ENCODE results near the gene FOXP1.
A peak's percentile ranks its signal among the peaks of the same experiment; 100 is the strongest.

FOXP1 gene

GRCh38 chr3:71478568-71478967, 105.0 kb downstream of the FOXP1 start:
- peak; percentile 72 to 78 for DNase-seq

GRCh38 chr3:71476950-71477349, 106.6 kb downstream of the FOXP1 start:
- no peak for DNase-seq

- no peak for DNase-seq
Observed at GRCh38 chr3:71469138-71469435, 114.4 kb downstream of the FOXP1 start.

- no peak for DNase-seq
Observed at GRCh38 chr3:71468311-71469137, 115.0 kb downstream of the FOXP1 start.

GRCh38 chr3:71466483-71466882, 117.0 kb downstream of the FOXP1 start:
- DNase-seq: no peak

GRCh38 chr3:71465371-71466036, 118.0 kb downstream of the FOXP1 start:
- DNase-seq: no peak

- no peak for DNase-seq
Observed at GRCh38 chr3:71464613-71465012, 118.9 kb downstream of the FOXP1 start.

GRCh38 chr3:71463617-71464016, 119.9 kb downstream of the FOXP1 start:
- no peak for DNase-seq

GRCh38 chr3:71462586-71462985, 120.9 kb downstream of the FOXP1 start:
- DNase-seq: no peak

GRCh38 chr3:71461749-71462483, 121.6 kb downstream of the FOXP1 start:
- DNase-seq: no peak

- no peak for DNase-seq
Observed at GRCh38 chr3:71461114-71461513, 122.4 kb downstream of the FOXP1 start.

GRCh38 chr3:71458895-71459294, 124.6 kb downstream of the FOXP1 start:
- DNase-seq: no peak

GRCh38 chr3:71456826-71457225, 126.7 kb downstream of the FOXP1 start:
- no peak for DNase-seq

- no peak for DNase-seq
Observed at GRCh38 chr3:71456156-71456555, 127.4 kb downstream of the FOXP1 start.

GRCh38 chr3:71454512-71455403, 128.8 kb downstream of the FOXP1 start:
- peak; percentile 24 to 38 for DNase-seq

- DNase-seq: no peak
Observed at GRCh38 chr3:71453822-71454511, 129.6 kb downstream of the FOXP1 start.

- DNase-seq: no peak
Observed at GRCh38 chr3:71453319-71453718, 130.2 kb downstream of the FOXP1 start.

- DNase-seq: no peak
Observed at GRCh38 chr3:71451812-71452211, 131.7 kb downstream of the FOXP1 start.

- DNase-seq: no peak
Observed at GRCh38 chr3:71451060-71451459, 132.5 kb downstream of the FOXP1 start.

- no peak for DNase-seq
Observed at GRCh38 chr3:71450162-71450561, 133.4 kb downstream of the FOXP1 start.

- DNase-seq: no peak
Observed at GRCh38 chr3:71447803-71448202, 135.7 kb downstream of the FOXP1 start.

GRCh38 chr3:71447197-71447596, 136.3 kb downstream of the FOXP1 start:
- no peak for DNase-seq

Measured in activated CD4-positive, alpha-beta T cell treated with anti-CD3 and anti-CD28 coated beads for 4 hours (primary cell).